ENCODE results near the gene TNF.
A peak's percentile ranks its signal among the peaks of the same experiment; 100 is the strongest.

Gene TNF

DNA sequence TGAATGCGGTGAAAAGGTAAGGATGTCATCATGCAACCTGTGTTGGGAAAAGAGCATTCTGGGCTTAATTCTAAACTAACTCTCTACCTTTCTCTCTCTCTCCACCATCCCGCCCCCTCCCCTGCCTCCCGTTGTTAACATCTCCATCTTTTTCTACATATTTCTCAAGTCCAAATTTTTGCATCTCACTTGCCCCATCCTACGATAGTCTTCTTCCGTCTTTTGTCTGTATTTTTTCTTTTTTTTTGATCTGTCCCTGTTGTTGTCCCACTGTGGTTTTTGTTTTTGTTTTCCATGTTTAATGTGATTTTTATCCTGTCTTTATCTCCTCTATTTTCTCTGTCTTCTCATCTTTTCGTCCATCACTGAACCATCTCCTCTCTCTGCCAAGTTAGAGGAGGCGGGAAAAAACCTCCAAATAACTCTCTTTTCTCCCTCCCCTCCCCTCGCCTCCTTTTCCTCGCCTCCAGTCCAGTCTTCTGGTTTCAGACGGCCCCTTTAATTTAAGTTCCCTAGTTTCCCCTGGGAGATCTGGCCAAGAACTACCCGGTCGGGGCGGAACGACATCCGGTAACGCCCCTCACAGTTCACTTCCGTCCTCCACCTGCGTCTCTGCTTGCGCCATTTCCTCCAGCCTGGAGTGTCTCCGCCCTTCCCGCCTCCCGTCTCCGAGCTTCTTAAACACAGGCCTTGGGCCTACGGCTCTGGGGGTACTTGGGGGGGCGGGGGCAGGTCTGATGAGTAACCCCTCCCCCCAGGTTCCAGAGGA lies 28.2 kb upstream of the TNF start, which contains the start of gene NFKBIL1:
TSS of gene NFKBIL1 (plus strand) at position 651 of the 769 bp plus-strand sequence. CDS start at position 738, 87 bp downstream.
- peak; percentile 89 for DNase-seq (ENCODE audit: extremely low spot score)
- ChIA-PET POLR2A (interaction anchor here (0.6 to 7.3 kb wide), 11 partner anchors 12 to 316 kb away, joined by 3 to 86 read pairs (median 5); partner anchors contain the start of genes CLIC1, HSPA1B, LST1 and NCR3), CTCF (interaction anchor here (0.6 to 54.8 kb wide), 17 partner anchors 11 to 223 kb away, joined by 3 to 2725 read pairs (median 5); partner anchors contain the start of genes AIF1, BAG6, GPANK1 and LST1)
- TF ChIP-seq, protein P1, sequence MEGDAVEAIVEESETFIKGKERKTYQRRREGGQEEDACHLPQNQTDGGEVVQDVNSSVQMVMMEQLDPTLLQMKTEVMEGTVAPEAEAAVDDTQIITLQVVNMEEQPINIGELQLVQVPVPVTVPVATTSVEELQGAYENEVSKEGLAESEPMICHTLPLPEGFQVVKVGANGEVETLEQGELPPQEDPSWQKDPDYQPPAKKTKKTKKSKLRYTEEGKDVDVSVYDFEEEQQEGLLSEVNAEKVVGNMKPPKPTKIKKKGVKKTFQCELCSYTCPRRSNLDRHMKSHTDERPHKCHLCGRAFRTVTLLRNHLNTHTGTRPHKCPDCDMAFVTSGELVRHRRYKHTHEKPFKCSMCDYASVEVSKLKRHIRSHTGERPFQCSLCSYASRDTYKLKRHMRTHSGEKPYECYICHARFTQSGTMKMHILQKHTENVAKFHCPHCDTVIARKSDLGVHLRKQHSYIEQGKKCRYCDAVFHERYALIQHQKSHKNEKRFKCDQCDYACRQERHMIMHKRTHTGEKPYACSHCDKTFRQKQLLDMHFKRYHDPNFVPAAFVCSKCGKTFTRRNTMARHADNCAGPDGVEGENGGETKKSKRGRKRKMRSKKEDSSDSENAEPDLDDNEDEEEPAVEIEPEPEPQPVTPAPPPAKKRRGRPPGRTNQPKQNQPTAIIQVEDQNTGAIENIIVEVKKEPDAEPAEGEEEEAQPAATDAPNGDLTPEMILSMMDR (IDR thresholded peaks at IDR 0.05; ENCODE audit: control extremely low read depth, extremely low read depth, low read depth, missing control alignments) = no peak

DNA sequence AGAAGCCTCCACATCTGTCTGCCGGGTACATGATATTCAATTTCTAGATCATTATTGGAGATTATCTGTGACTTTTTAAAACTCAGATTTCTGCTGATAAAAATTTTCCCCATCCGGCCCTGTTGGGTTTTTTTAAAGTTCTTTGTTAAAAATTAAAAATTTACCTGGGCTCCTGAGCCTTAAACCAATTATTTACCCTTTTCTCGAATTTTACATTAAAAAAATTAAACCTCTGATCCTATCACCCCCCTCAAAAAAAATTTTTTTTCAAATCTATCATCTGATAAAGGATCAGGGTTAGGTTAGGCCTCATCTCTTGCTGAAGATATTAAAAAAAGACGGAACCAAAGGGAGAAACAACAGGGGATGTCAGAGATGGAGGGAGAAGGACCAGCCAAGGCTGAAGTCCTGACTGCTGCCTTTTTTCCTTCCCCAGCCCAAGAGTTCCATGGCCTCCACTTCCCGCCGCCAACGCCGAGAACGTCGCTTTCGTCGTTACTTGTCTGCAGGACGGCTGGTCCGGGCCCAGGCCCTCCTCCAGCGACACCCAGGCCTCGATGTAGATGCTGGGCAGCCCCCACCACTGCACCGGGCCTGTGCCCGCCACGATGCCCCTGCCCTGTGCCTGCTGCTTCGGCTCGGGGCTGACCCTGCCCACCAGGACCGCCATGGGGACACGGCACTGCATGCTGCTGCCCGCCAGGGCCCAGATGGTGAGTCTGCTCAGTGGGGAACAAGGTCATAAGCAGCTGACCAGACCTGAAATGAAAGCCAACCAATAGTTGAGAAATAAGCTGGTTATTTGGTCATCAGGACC lies 27.4 kb upstream of the TNF start:
- DNase-seq (ENCODE audit: extremely low spot score) = no peak
- ChIA-PET CTCF (interaction anchor here (0.6 to 54.8 kb wide), 10 partner anchors 10 to 278 kb away, joined by 3 to 2725 read pairs (median 4); partner anchors contain the start of genes GPANK1, LST1, LTB and NCR3), POLR2A (interaction anchor here (0.6 to 7.3 kb wide), 9 partner anchors 11 to 280 kb away, joined by 3 to 86 read pairs (median 5); partner anchors contain the start of genes CLIC1, HSPA1B, NCR3 and TNF)
- TF ChIP-seq, protein P1 (IDR thresholded peaks at IDR 0.05; ENCODE audit: control extremely low read depth, extremely low read depth, low read depth, missing control alignments) = no peak

DNA sequence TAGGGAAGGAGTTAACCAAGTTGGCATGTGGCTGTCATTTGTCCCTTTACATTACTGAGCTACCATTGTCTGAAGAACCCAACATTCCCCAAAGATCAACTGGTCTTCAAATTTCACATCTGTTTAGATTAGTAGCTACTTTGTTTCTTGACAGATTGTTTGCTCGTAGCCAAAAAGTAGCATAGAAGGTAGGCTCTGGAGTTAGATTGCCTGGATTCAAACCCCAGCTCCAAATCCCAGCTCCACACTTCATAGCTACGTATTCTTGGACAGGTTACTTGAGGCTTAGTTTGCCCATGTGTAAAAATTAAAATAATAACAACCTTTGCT lies 26.9 kb upstream of the TNF start:
- DNase-seq (ENCODE audit: extremely low spot score) = no peak
- TF ChIP-seq, protein P1 (IDR thresholded peaks at IDR 0.05; ENCODE audit: control extremely low read depth, extremely low read depth, low read depth, missing control alignments) = no peak
- ChIA-PET CTCF (interaction anchor here (0.8 to 54.8 kb wide), 6 partner anchors 12 to 278 kb away, joined by 3 to 2725 read pairs (median 4); partner anchors contain the start of genes LST1, LTB, NCR3 and TNF), POLR2A (interaction anchor here (7.3 kb wide), 1 partner anchor 29 kb away, joined by 86 read pairs; the partner anchor contains the start of gene TNF)

DNA sequence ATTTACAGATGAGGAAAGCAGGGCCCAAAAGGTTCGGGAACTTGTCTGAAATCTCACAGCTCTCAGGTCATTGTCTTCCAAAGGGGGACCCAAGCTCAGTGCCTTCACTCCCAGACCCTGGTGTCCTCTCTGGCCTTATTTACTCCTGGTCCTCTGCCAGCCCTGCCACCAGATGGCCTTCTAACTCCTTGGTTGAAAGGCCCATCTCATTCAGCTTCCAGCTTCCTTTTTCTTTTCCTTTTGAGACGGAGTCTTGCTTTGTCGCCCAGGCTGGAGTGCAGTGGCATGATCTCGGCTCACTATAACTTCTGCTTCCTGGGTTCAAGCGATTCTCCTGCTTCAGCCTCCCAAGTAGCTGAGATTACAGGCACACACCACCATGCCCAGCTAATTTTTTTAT lies 24.0 kb upstream of the TNF start:
- POLR2A ChIA-PET = interaction anchor here (0.7 to 7.3 kb wide), 6 partner anchors 9 to 312 kb away, joined by 3 to 86 read pairs (median 3); partner anchors contain the start of genes DDX39B, NEU1 and TNF
- CTCF ChIA-PET = interaction anchor here (0.7 to 54.8 kb wide), 28 partner anchors 8 to 347 kb away, joined by 3 to 2725 read pairs (median 4); partner anchors contain the start of genes AIF1, APOM, BAG6 and C6orf47
- DNase-seq (ENCODE audit: extremely low spot score) = peak; percentile 64
- TF ChIP-seq, protein P1 (IDR thresholded peaks at IDR 0.05; ENCODE audit: control extremely low read depth, extremely low read depth, low read depth, missing control alignments) = peak; percentile 84

DNA sequence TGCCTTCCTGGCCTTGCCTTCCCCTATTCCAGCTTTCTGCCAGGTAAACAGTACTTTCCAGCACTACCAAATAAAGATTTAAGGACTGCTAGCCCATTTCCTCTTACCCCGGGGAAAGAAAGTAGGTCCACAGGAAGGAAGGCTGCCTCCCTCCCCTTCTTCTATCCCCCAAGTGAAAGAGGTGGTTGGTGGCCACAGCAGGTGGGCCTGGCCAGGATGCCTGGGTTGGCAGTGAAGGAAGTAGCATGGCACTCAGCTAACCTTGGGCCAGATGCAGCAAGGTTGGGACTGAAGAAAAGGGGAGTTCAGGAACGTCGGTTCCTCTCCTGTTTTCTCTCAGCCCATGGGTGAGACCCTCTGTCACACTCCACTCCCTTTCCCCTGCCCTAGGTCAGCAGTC lies 19.1 kb upstream of the TNF start:
- DNase-seq (ENCODE audit: extremely low spot score) = no peak
- CTCF ChIA-PET = interaction anchor here (0.8 to 54.8 kb wide), 5 partner anchors 9 to 87 kb away, joined by 3 to 2725 read pairs (median 26); partner anchors contain the start of genes ATP6V1G2, LST1, LTA and LTB
- TF ChIP-seq, protein P1 (IDR thresholded peaks at IDR 0.05; ENCODE audit: control extremely low read depth, extremely low read depth, low read depth, missing control alignments) = no peak
- POLR2A ChIA-PET = interaction anchor here (0.8 to 5.5 kb wide), 4 partner anchors 15 to 55 kb away, joined by 3 to 94 read pairs (median 4); partner anchors contain the start of genes DDX39B and TNF

Data from GM10248 (cell line).